ENCODE data around the gene PHTF2. TPM values are rescaled to one million over a fixed set of nuclear protein-coding genes. Genes with fewer than 3 reads are reported as not detected.
A peak's percentile ranks its signal among the peaks of the same experiment; 100 is the strongest.

Gene PHTF2
- total RNA-seq, 2 experiments from 2014 or later, result 26.9 to 62.4 TPM

GRCh38 chr7:77760809-77761453 is 37.6 kb upstream of the PHTF2 start:
- no TSS peak for BruUV-seq (replicated peaks)
- Histone ChIP-seq H4K20me1 (ENCODE audit: insufficient read depth, low read length) (no peaks in the 10 kb centered on the region), H3K4me2 (ENCODE audit: low read length) (peak overlapping the region; percentile 62), H3K4me3 (ENCODE audit: low read depth, low read length, poor library complexity, severe bottlenecking) (peak overlapping the region; percentile 55), H3K4me1 (ENCODE audit: insufficient read depth, low read length, poor library complexity, severe bottlenecking) (peaks cover 64% of the 10 kb centered on the region), H3K9me2 (ENCODE audit: insufficient read depth, low read length) (no peaks in the 10 kb centered on the region), H3K27ac (ENCODE audit: low read depth, low read length, poor library complexity, severe bottlenecking) (peak overlapping the region; percentile 75), H3K36me3 (ENCODE audit: insufficient read depth, low read length) (peaks cover 40% of the 10 kb centered on the region), H3K79me2 (ENCODE audit: insufficient read depth, low read depth, low read length) (peaks cover 85% of the 10 kb centered on the region), H2AFZ (ENCODE audit: low read length) (no peak overlapping the region), H3K9me3 (ENCODE audit: low read length) (no peaks in the 10 kb centered on the region)
- POLR2A ChIA-PET, result interaction anchor here (0.6 to 2.4 kb wide), 8 partner anchors 37 to 175 kb away, joined by 3 to 8 read pairs (median 4); partner anchors contain the start of gene TMEM60
- intact Hi-C loops (cut with micrococcal nuclease; ENCODE audit: unreplicated experiment), result loop anchor here (2.0 kb wide), 2 partner anchors 146 to 176 kb away; no protein-coding TSS in a partner anchor
- CTCF ChIA-PET (ENCODE audit: unreplicated experiment), result interaction anchor here (1.5 kb wide), 1 partner anchor 103 kb away, joined by 3 read pairs; no protein-coding TSS in a partner anchor
- no peak for TF ChIP-seq EZH2phosphoT487 (IDR thresholded peaks at IDR 0.05; ENCODE audit: borderline replicate concordance, low read depth, low read length)
- TF ChIP-seq CTCF (conservative IDR thresholded peaks at IDR 0.05; ENCODE audit: low read length), result no peak
- DNase-seq (ENCODE audit: low spot score), result peak; percentile 46

- POLR2A ChIA-PET, result interaction anchor here (1.0 to 1.6 kb wide), 3 partner anchors 8 to 179 kb away, joined by 3 to 5 read pairs (median 3); no protein-coding TSS in a partner anchor
- H3K79me2 ChIP-seq (ENCODE audit: insufficient read depth, low read depth, low read length), result peaks cover 58% of the 10 kb centered on the region
- BruUV-seq (replicated peaks), result no TSS peak
- peaks cover 64% of the 10 kb centered on the region for H3K36me3 ChIP-seq (ENCODE audit: insufficient read depth, low read length)
- no peak overlapping the region for H3K4me3 ChIP-seq (ENCODE audit: low read depth, low read length, poor library complexity, severe bottlenecking)
- no peak overlapping the region for H3K4me2 ChIP-seq (ENCODE audit: low read length)
- H3K27ac ChIP-seq (ENCODE audit: low read depth, low read length, poor library complexity, severe bottlenecking), result no peak overlapping the region
- H4K20me1 ChIP-seq (ENCODE audit: insufficient read depth, low read length), result no peaks in the 10 kb centered on the region
- intact Hi-C loops (cut with micrococcal nuclease; ENCODE audit: unreplicated experiment), result loop anchor here (1.0 kb wide), 1 partner anchor 165 kb away; no protein-coding TSS in a partner anchor
- H3K4me1 ChIP-seq (ENCODE audit: insufficient read depth, low read length, poor library complexity, severe bottlenecking), result peaks cover 38% of the 10 kb centered on the region
- CTCF ChIA-PET (ENCODE audit: unreplicated experiment), result no interaction called here
- DNase-seq (ENCODE audit: low spot score), result no peak
- TF ChIP-seq EZH2phosphoT487 (IDR thresholded peaks at IDR 0.05; ENCODE audit: borderline replicate concordance, low read depth, low read length) (no peak), CTCF (conservative IDR thresholded peaks at IDR 0.05; ENCODE audit: low read length) (no peak)
- H3K9me2 ChIP-seq (ENCODE audit: insufficient read depth, low read length), result no peaks in the 10 kb centered on the region
- no peak overlapping the region for H2AFZ ChIP-seq (ENCODE audit: low read length)
- no peaks in the 10 kb centered on the region for H3K9me3 ChIP-seq (ENCODE audit: low read length)
Observed at GRCh38 chr7:77765481-77765880, 33.1 kb upstream of the PHTF2 start.

Data from OCI-LY7 (cell line).